LNCAP (cell line): Measurements from ENCODE around the gene SNX24.

Experiments used
- CTCF ChIP-seq: fragments of 450-650 bp; IDR thresholded peaks from 2 replicates; pipeline ENCODE4 v1.5.1; 2017; ENCODE audit warnings: mild to moderate bottlenecking

SNX24 gene

GRCh38 chr5:123007182-123007581 lies 161.8 kb downstream of the SNX24 start:
- TF ChIP-seq CTCF = no peak

- no peak for TF ChIP-seq CTCF
Observed at GRCh38 chr5:123007754-123008153, 162.3 kb downstream of the SNX24 start.

GRCh38 chr5:123012321-123012720 lies 166.9 kb downstream of the SNX24 start:
- TF ChIP-seq CTCF = no peak

GRCh38 chr5:123014689-123015088 lies 169.3 kb downstream of the SNX24 start:
- TF ChIP-seq CTCF = no peak

- no peak for TF ChIP-seq CTCF
Observed at GRCh38 chr5:123028222-123028621, 182.8 kb downstream of the SNX24 start.

- no peak for TF ChIP-seq CTCF
Observed at GRCh38 chr5:123033157-123033671, 187.8 kb downstream of the SNX24 start.

- TF ChIP-seq CTCF = no peak
Observed at GRCh38 chr5:123035360-123035917, 190.0 kb downstream of the SNX24 start.

- TF ChIP-seq CTCF = no peak
Observed at GRCh38 chr5:123035918-123036390, 190.5 kb downstream of the SNX24 start.
